ENCODE data around the gene NOD2. TPM values are rescaled to one million over a fixed set of nuclear protein-coding genes. Genes with fewer than 3 reads are reported as not detected.

The NOD2 gene
- total RNA-seq, 1 donor from 2014 or later = not detected

DNA sequence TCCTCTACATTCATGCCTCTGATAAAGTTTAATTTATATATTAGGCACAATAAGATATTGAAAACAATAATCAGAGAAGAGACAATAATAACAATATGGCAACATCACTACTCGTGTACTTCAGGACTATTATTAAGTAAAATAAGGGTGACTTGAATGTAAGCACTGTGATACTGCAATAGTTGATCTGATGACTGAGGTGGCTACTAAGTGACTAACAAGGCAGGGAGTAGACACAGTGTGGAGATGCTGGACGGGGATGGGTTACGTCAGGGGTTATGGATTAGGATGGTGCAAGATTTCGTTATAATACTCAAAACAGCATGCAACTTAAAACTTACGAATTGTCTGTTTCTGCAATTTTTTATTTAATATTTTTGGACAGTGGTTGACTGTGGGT lies 81.0 kb downstream of the NOD2 start:
- H3K4me1 Mint-ChIP-seq = peaks cover 5% of the 10 kb centered on the region

DNA sequence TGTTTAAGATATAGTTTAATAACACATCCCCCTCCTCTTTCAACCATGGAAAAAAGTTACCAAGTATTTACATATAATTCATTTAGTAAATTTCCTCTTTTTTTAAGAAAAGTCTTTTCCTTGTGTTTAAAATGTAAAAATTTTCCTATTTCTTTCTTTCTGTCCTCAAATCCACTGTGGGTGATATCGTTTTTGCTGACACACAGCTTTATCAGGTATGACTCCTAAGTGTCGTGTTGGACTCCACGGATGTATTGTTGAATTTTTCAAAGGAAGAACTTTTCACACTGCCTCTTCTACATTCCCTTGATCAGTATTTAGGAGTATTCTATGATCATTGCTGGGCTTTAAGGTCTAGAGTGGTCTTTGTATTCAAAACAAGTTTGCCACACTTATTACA lies 81.6 kb downstream of the NOD2 start:
- H3K9me3 ChIP-seq (ENCODE audit: low read depth) = no peaks in the 10 kb centered on the region
- no peak overlapping the region for H2AFZ ChIP-seq (replicated peaks)
- no peaks in the 10 kb centered on the region for H3K4me1 ChIP-seq
- H3K79me2 ChIP-seq (ENCODE audit: low read depth) = no peaks in the 10 kb centered on the region
- H3K27me3 Mint-ChIP-seq (ENCODE audit: insufficient read depth, low read depth) = no peaks in the 10 kb centered on the region
- no peak overlapping the region for H3K4me2 ChIP-seq
- no peaks in the 10 kb centered on the region for H4K20me1 ChIP-seq (ENCODE audit: low read depth)
- TF ChIP-seq EZH2 (IDR thresholded peaks at IDR 0.05) = no peak
- DNase-seq (ENCODE audit: low spot score) = no peak
- H3K9me3 Mint-ChIP-seq = no peaks in the 10 kb centered on the region
- no peaks in the 10 kb centered on the region for H3K27me3 ChIP-seq
- no peaks in the 10 kb centered on the region for H3K36me3 ChIP-seq
- H3K27ac ChIP-seq = no peak overlapping the region
- H3K4me3 Mint-ChIP-seq = no peak overlapping the region
- peaks cover 3% of the 10 kb centered on the region for H3K36me3 Mint-ChIP-seq
- H3K4me1 Mint-ChIP-seq = peaks cover 5% of the 10 kb centered on the region
- H3K9ac ChIP-seq = no peak overlapping the region
- H3K4me3 ChIP-seq = no peak overlapping the region
- no peaks in the 10 kb centered on the region for H3F3A ChIP-seq (ENCODE audit: low read depth)
- H3K27ac Mint-ChIP-seq = no peak overlapping the region

More for the DNA sequence above, 81.0 kb downstream of the NOD2 start:
- no peaks in the 10 kb centered on the region for H3K4me1 ChIP-seq
- H3K9me3 ChIP-seq (ENCODE audit: low read depth) = no peaks in the 10 kb centered on the region
- no peaks in the 10 kb centered on the region for H3K36me3 ChIP-seq
- no peak overlapping the region for H3K27ac ChIP-seq
- no peak overlapping the region for H3K27ac Mint-ChIP-seq
- H3K4me2 ChIP-seq = no peak overlapping the region
- no peaks in the 10 kb centered on the region for H4K20me1 ChIP-seq (ENCODE audit: low read depth)
- no peak overlapping the region for H2AFZ ChIP-seq (replicated peaks)
- no peaks in the 10 kb centered on the region for H3K27me3 Mint-ChIP-seq (ENCODE audit: insufficient read depth, low read depth)
- H3K27me3 ChIP-seq = no peaks in the 10 kb centered on the region
- no peak overlapping the region for H3K4me3 Mint-ChIP-seq
- no peak overlapping the region for H3K4me3 ChIP-seq
- DNase-seq (ENCODE audit: low spot score) = no peak
- no peak for TF ChIP-seq EZH2phosphoT487 (IDR thresholded peaks at IDR 0.05)
- TF ChIP-seq, protein P1, sequence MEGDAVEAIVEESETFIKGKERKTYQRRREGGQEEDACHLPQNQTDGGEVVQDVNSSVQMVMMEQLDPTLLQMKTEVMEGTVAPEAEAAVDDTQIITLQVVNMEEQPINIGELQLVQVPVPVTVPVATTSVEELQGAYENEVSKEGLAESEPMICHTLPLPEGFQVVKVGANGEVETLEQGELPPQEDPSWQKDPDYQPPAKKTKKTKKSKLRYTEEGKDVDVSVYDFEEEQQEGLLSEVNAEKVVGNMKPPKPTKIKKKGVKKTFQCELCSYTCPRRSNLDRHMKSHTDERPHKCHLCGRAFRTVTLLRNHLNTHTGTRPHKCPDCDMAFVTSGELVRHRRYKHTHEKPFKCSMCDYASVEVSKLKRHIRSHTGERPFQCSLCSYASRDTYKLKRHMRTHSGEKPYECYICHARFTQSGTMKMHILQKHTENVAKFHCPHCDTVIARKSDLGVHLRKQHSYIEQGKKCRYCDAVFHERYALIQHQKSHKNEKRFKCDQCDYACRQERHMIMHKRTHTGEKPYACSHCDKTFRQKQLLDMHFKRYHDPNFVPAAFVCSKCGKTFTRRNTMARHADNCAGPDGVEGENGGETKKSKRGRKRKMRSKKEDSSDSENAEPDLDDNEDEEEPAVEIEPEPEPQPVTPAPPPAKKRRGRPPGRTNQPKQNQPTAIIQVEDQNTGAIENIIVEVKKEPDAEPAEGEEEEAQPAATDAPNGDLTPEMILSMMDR (IDR thresholded peaks at IDR 0.05) = no peak
- no peak for TF ChIP-seq EZH2 (IDR thresholded peaks at IDR 0.05)
- H3K36me3 Mint-ChIP-seq = peaks cover 3% of the 10 kb centered on the region
- H3F3A ChIP-seq (ENCODE audit: low read depth) = no peaks in the 10 kb centered on the region
- H3K9ac ChIP-seq = no peak overlapping the region
- H3K79me2 ChIP-seq (ENCODE audit: low read depth) = no peaks in the 10 kb centered on the region
- H3K9me3 Mint-ChIP-seq = peaks cover 3% of the 10 kb centered on the region

DNA sequence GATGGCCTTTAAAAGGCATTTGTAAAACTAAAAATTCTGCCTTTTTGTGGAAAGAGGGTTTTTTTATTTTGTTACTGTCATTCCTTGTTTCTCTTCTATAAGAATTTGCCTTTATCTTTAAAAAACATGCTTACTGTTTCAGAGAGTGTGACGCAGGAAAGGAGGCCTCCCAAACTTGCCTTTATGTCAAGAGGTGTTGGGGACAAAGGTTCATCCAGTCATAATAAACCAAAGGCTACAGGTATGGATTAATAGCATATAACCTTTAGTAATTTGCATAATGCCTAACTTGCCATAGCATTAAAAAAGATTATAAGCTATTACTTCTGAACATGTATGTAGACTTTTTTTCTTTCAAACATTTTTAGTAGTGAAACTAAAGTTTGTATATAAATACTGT lies 82.6 kb downstream of the NOD2 start:
- H3K9me3 Mint-ChIP-seq = no peaks in the 10 kb centered on the region
- no peak overlapping the region for H3K27ac ChIP-seq
- H4K20me1 ChIP-seq (ENCODE audit: low read depth) = no peaks in the 10 kb centered on the region
- H3K27ac Mint-ChIP-seq = no peak overlapping the region
- TF ChIP-seq EZH2 (IDR thresholded peaks at IDR 0.05) (no peak), EZH2phosphoT487 (IDR thresholded peaks at IDR 0.05) (no peak)
- TF ChIP-seq, protein P1 (IDR thresholded peaks at IDR 0.05) = no peak
- H3K9ac ChIP-seq = no peak overlapping the region
- H2AFZ ChIP-seq (replicated peaks) = no peak overlapping the region
- H3K4me1 ChIP-seq = no peaks in the 10 kb centered on the region
- no peaks in the 10 kb centered on the region for H3K36me3 ChIP-seq
- peaks cover 5% of the 10 kb centered on the region for H3K4me1 Mint-ChIP-seq
- no peak for DNase-seq (ENCODE audit: low spot score)
- no peak overlapping the region for H3K4me3 Mint-ChIP-seq
- H3K4me2 ChIP-seq = no peak overlapping the region
- H3K36me3 Mint-ChIP-seq = peaks cover 6% of the 10 kb centered on the region
- H3K27me3 ChIP-seq = no peaks in the 10 kb centered on the region
- H3K9me3 ChIP-seq (ENCODE audit: low read depth) = no peaks in the 10 kb centered on the region
- no peak overlapping the region for H3K4me3 ChIP-seq
- H3K79me2 ChIP-seq (ENCODE audit: low read depth) = no peaks in the 10 kb centered on the region
- no peaks in the 10 kb centered on the region for H3F3A ChIP-seq (ENCODE audit: low read depth)
- H3K27me3 Mint-ChIP-seq (ENCODE audit: insufficient read depth, low read depth) = no peaks in the 10 kb centered on the region

DNA sequence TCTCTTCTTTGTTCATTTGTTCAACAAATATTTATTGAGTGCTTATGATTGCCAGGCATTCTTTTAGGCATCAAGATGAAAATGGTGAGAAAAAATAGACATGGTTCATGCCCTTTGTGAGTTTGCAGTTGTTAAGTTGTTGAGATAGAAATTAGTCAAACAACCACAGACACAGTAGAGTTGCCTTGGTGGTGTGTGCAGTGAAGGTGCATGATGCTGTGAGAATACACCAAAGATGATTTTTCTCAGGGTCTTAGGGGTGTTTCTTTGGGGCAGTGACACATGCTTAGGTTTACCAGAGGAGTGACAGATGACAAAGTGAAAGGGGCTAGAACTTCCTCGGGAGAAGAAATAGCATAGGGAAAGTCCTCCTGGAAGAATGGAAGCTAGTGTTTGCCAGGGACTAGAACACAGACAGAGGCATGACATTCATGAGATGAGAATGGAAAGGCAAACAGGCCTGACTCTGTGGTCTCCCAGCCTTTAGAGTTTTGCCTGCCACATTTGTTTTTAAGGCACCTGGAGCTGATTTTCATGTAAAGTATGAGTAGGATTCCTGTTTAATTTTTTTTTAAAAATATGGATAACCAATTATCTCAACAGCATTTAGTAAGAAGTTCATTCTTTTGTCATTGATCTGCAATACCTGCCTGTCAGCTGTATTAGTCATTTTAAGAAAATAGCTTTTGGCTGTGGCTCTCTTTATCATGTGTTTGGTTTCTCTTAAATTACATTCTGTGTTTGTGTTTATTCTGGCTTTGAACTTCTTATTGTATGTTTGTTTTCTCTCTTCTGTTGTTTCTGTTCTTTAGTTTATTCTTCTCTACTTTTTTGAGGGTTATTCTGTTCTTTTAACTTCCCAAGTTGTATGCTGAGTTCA lies 85.1 kb downstream of the NOD2 start:
- H3K9me3 Mint-ChIP-seq = no peaks in the 10 kb centered on the region
- H3K4me1 ChIP-seq = no peaks in the 10 kb centered on the region
- H3F3A ChIP-seq (ENCODE audit: low read depth) = no peaks in the 10 kb centered on the region
- H3K27ac ChIP-seq = no peak overlapping the region
- H3K27me3 Mint-ChIP-seq (ENCODE audit: insufficient read depth, low read depth) = no peaks in the 10 kb centered on the region
- no peak overlapping the region for H3K9ac ChIP-seq
- H3K4me1 Mint-ChIP-seq = no peaks in the 10 kb centered on the region
- no peak overlapping the region for H3K27ac Mint-ChIP-seq
- H3K9me3 ChIP-seq (ENCODE audit: low read depth) = no peaks in the 10 kb centered on the region
- no peak overlapping the region for H2AFZ ChIP-seq (replicated peaks)
- H3K4me3 ChIP-seq = no peak overlapping the region
- no peaks in the 10 kb centered on the region for H3K27me3 ChIP-seq
- H3K4me3 Mint-ChIP-seq = no peak overlapping the region
- H3K36me3 Mint-ChIP-seq = peaks cover 10% of the 10 kb centered on the region
- H3K4me2 ChIP-seq = no peak overlapping the region
- no peaks in the 10 kb centered on the region for H4K20me1 ChIP-seq (ENCODE audit: low read depth)
- H3K79me2 ChIP-seq (ENCODE audit: low read depth) = no peaks in the 10 kb centered on the region
- DNase-seq (ENCODE audit: low spot score) = no peak
- TF ChIP-seq, protein P1 (IDR thresholded peaks at IDR 0.05) = no peak
- no peak for TF ChIP-seq EZH2 (IDR thresholded peaks at IDR 0.05)
- TF ChIP-seq EZH2phosphoT487 (IDR thresholded peaks at IDR 0.05) = no peak
- no peaks in the 10 kb centered on the region for H3K36me3 ChIP-seq

All from neural progenitor cell (in vitro differentiated cells).